HepG2 (cell line): Measurements from ENCODE around the gene MRPL58. TPM values are rescaled to one million over a fixed set of nuclear protein-coding genes. Genes with fewer than 3 reads are reported as not detected.

Source experiments
- CHCHD3 ChIP-seq: sonication (generic); formaldehyde crosslinking; IDR thresholded peaks from 2 replicates; pipeline ENCODE4 v1.8.0; 2022; ENCODE audit warnings: mild to moderate bottlenecking, missing genetic modification reagents, moderate library complexity
- CHD4 ChIP-seq: fragments of 200-600 bp; sonication (generic); IDR thresholded peaks from 2 replicates; pipeline ENCODE4 v1.7.0; 2017; ENCODE audit warnings: mild to moderate bottlenecking, low read length, borderline replicate concordance
- HES4 ChIP-seq: sonication (generic); formaldehyde crosslinking; IDR thresholded peaks from 2 replicates; pipeline ENCODE4 v1.9.0; 2021; ENCODE audit warnings: mild to moderate bottlenecking, missing genetic modification reagents, borderline replicate concordance
- HIVEP1 ChIP-seq: sonication (generic); formaldehyde crosslinking; IDR thresholded peaks from 2 replicates; pipeline ENCODE4 v1.4.0; 2020; ENCODE audit warnings: mild to moderate bottlenecking, missing genetic modification reagents
- HMG20A ChIP-seq: IDR thresholded peaks from 2 replicates; pipeline ENCODE4 v1.6.1; 2016; ENCODE audit warnings: borderline replicate concordance
- IRF2 ChIP-seq: IDR thresholded peaks from 2 replicates; pipeline ENCODE4 v1.6.1; 2018; ENCODE audit warnings: missing genetic modification reagents, missing compliant biosample characterization
- KMT2A ChIP-seq: sonication (generic); formaldehyde crosslinking; IDR thresholded peaks from 2 replicates; pipeline ENCODE4 v1.4.0; 2020; ENCODE audit warnings: missing genetic modification reagents
- NFYC ChIP-seq: IDR thresholded peaks from 2 replicates; pipeline ENCODE4 v1.6.1; 2016; ENCODE audit warnings: missing genetic modification reagents, missing compliant biosample characterization
- PHF8 ChIP-seq: sonication (generic); formaldehyde crosslinking; IDR thresholded peaks from 2 replicates; pipeline ENCODE4 v1.5.0; 2020; ENCODE audit warnings: missing genetic modification reagents
- RBM22 ChIP-seq: fragments of 200-400 bp; formaldehyde crosslinking; optimal IDR thresholded peaks from 2 replicates; pipeline ENCODE3; 2017; ENCODE audit warnings: mild to moderate bottlenecking, low read length, moderate library complexity
- REXO4 ChIP-seq: sonication (generic); formaldehyde crosslinking; IDR thresholded peaks from 2 replicates; pipeline ENCODE4 v1.8.0; 2022; ENCODE audit warnings: missing genetic modification reagents, mild to moderate bottlenecking, borderline replicate concordance
- SOX6 ChIP-seq, 2 experiments: fragments of 450-650 bp in 1 of 2; sonication (generic) in 1 of 2; formaldehyde crosslinking in 1 of 2; IDR thresholded peaks; 2 replicates each; pipeline versions ENCODE4 v1.4.0 to v1.6.1; 2017 to 2020; ENCODE audit warnings: antibody characterized with exemption in 1 of 2, mild to moderate bottlenecking in 1 of 2, missing genetic modification reagents in 1 of 2
- ZFP37 ChIP-seq: sonication (generic); formaldehyde crosslinking; IDR thresholded peaks from 2 replicates; pipeline ENCODE4 v1.4.0; 2020; ENCODE audit warnings: missing genetic modification reagents, borderline replicate concordance
- ZNF3 ChIP-seq: IDR thresholded peaks from 2 replicates; pipeline ENCODE4 v1.7.0; 2017; ENCODE audit warnings: inconsistent platforms
- ZZZ3 ChIP-seq: sonication (generic); formaldehyde crosslinking; IDR thresholded peaks from 2 replicates; pipeline ENCODE4 v1.4.0; 2020; ENCODE audit warnings: missing genetic modification reagents, mild to moderate bottlenecking, borderline replicate concordance
- polyA plus RNA-seq, 8 experiments: library from polyadenylated mRNA; depleted of rRNA in 3 of 8; stranded (reverse) in 7 of 8; unstranded in 1 of 8; fragments of >200 nt; fragmentation: Illumina TruSeq in 4 of 8; extraction: Trizol in 4 of 8; gene quantifications; 2 replicates each; pipeline versions ENCODE4 v1.2.1 to v1.2.3, GENCODE V29; 2011 to 2016; ENCODE audit warnings: low read depth in 4 of 8, missing spikeins in 1 of 8, mixed read lengths in 1 of 8; ENCODE audit not compliant: insufficient read depth in 1 of 8
- total RNA-seq, 5 experiments: library from RNA; depleted of rRNA; stranded (reverse); fragments of >200 nt; fragmentation: Illumina TruSeq; extraction: Trizol; gene quantifications; 2 replicates each; pipeline ENCODE4 v1.2.3, GENCODE V29; 2016; ENCODE audit warnings: low read depth in 1 of 5
- TF ChIP-seq, protein P1 (sequence below): sonication (generic); formaldehyde crosslinking; IDR thresholded peaks from 2 replicates; pipeline ENCODE4 v1.9.0; 2022; ENCODE audit warnings: low read depth, missing genetic modification reagents
- TF ChIP-seq, protein P2 (sequence below): sonication (generic); formaldehyde crosslinking; IDR thresholded peaks from 2 replicates; pipeline ENCODE4 v1.8.0; 2022; ENCODE audit warnings: mild to moderate bottlenecking, missing genetic modification reagents, borderline replicate concordance
- TF ChIP-seq, protein P3 (sequence below): sonication (generic); formaldehyde crosslinking; IDR thresholded peaks from 2 replicates; pipeline ENCODE4 v1.4.0; 2020; ENCODE audit warnings: missing genetic modification reagents, borderline replicate concordance
- TF ChIP-seq, protein P4 (sequence below): sonication (generic); formaldehyde crosslinking; IDR thresholded peaks from 2 replicates; pipeline ENCODE4 v1.4.0; 2020; ENCODE audit warnings: missing genetic modification reagents
- TF ChIP-seq, protein P5 (sequence below): sonication (generic); formaldehyde crosslinking; IDR thresholded peaks from 2 replicates; pipeline ENCODE4 v1.5.1; 2020; ENCODE audit warnings: missing genetic modification reagents, mild to moderate bottlenecking, borderline replicate concordance

Gene MRPL58
- total and polyA plus RNA-seq, 2 of the 13 experiments (the other 11 are each of a cell fraction or from before 2014, with no cell fraction given), result 44.9 to 68.9 TPM

DNA sequence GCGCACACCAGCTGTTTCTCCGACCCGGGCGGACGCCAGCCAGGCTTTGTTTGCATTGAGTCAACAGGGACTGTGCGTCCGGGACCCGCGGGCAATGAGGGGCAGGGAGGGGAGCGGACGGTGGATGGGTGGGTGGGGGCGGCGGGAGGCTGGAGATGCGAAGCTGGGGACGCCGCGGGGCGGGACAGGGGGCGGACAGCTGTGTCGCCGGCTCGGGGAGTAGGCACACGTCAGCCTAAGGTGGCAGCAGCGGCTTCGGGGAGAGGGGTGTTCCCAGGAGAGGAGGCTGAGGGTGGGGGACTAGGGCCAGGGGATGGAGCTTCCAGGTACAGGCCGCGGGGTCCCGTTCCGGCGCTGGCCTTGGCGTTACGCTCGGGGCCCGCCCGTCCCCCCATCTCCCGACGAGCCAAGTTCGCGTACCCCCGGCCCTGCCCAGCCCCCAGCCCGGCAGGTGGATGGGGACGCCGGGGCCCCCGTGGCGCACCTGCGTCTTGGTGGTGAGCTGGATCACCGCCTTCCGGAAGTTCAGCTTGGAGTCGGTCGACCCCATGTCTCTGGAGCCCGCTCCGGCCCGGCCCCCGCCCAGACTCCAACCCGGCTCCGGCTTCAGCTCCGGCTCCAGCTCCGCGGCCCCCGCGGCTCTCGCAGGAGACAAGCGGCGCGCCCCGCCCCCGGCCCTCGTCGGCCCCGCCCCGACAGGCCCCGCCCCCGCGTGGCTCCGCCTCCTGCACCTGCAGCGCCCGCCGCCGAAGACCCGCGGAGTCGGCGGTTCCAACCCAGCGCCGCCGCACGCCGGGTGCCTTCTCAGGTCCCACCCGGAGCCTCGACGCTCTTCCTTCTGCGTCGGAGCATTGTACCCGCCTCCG, 40.1 kb upstream of the MRPL58 start, which contains the start of gene HID1 (continued):
- TF ChIP-seq ZFP37 (CRISPR knock-in tag) (no peak), ZNF3 (no peak), NFYC (CRISPR knock-in tag) (no peak), CHCHD3 (CRISPR knock-in tag) (no peak), ZZZ3 (no peak), KMT2A (peak; percentile 53; the same call in 1 of the 2 replicates), PHF8 (CRISPR knock-in tag) (peak; percentile 70), CHD4 (no peak), REXO4 (CRISPR knock-in tag) (no peak), IRF2 (CRISPR knock-in tag) (0 out of 2 replicates have a peak, but pooled peaks have one; percentile 25), RBM22 (no peak), HIVEP1 (CRISPR knock-in tag) (0 out of 2 replicates have a peak, but pooled peaks have one; percentile 22), SOX6 (IDR thresholded peaks at IDR 0.05) (no peak), SOX6 (CRISPR knock-in tag; IDR thresholded peaks at IDR 0.05) (peak; percentile 32), HMG20A (CRISPR knock-in tag) (peak; percentile 39; the same call in 1 of the 2 replicates), HES4 (CRISPR knock-in tag) (no peak)
- TF ChIP-seq, protein P1, sequence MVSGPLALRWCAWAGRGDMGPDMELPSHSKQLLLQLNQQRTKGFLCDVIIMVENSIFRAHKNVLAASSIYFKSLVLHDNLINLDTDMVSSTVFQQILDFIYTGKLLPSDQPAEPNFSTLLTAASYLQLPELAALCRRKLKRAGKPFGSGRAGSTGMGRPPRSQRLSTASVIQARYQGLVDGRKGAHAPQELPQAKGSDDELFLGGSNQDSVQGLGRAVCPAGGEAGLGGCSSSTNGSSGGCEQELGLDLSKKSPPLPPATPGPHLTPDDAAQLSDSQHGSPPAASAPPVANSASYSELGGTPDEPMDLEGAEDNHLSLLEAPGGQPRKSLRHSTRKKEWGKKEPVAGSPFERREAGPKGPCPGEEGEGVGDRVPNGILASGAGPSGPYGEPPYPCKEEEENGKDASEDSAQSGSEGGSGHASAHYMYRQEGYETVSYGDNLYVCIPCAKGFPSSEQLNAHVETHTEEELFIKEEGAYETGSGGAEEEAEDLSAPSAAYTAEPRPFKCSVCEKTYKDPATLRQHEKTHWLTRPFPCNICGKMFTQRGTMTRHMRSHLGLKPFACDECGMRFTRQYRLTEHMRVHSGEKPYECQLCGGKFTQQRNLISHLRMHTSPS (CRISPR knock-in tag), result no peak; the same call in none of the 2 replicates
- TF ChIP-seq, protein P2, sequence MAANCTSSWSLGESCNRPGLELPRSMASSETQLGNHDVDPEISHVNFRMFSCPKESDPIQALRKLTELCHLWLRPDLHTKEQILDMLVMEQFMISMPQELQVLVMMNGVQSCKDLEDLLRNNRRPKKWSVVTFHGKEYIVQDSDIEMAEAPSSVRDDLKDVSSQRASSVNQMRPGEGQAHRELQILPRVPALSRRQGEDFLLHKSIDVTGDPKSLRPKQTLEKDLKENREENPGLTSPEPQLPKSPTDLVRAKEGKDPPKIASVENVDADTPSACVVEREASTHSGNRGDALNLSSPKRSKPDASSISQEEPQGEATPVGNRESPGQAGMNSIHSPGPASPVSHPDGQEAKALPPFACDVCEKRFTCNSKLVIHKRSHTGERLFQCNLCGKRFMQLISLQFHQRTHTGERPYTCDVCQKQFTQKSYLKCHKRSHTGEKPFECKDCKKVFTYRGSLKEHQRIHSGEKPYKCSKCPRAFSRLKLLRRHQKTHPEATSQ (CRISPR knock-in tag), result no peak
- TF ChIP-seq, protein P3, sequence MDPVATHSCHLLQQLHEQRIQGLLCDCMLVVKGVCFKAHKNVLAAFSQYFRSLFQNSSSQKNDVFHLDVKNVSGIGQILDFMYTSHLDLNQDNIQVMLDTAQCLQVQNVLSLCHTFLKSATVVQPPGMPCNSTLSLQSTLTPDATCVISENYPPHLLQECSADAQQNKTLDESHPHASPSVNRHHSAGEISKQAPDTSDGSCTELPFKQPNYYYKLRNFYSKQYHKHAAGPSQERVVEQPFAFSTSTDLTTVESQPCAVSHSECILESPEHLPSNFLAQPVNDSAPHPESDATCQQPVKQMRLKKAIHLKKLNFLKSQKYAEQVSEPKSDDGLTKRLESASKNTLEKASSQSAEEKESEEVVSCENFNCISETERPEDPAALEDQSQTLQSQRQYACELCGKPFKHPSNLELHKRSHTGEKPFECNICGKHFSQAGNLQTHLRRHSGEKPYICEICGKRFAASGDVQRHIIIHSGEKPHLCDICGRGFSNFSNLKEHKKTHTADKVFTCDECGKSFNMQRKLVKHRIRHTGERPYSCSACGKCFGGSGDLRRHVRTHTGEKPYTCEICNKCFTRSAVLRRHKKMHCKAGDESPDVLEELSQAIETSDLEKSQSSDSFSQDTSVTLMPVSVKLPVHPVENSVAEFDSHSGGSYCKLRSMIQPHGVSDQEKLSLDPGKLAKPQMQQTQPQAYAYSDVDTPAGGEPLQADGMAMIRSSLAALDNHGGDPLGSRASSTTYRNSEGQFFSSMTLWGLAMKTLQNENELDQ (CRISPR knock-in tag), result no peak
- TF ChIP-seq, protein P4, sequence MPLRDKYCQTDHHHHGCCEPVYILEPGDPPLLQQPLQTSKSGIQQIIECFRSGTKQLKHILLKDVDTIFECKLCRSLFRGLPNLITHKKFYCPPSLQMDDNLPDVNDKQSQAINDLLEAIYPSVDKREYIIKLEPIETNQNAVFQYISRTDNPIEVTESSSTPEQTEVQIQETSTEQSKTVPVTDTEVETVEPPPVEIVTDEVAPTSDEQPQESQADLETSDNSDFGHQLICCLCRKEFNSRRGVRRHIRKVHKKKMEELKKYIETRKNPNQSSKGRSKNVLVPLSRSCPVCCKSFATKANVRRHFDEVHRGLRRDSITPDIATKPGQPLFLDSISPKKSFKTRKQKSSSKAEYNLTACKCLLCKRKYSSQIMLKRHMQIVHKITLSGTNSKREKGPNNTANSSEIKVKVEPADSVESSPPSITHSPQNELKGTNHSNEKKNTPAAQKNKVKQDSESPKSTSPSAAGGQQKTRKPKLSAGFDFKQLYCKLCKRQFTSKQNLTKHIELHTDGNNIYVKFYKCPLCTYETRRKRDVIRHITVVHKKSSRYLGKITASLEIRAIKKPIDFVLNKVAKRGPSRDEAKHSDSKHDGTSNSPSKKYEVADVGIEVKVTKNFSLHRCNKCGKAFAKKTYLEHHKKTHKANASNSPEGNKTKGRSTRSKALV (CRISPR knock-in tag), result peak; percentile 88; the same call in 1 of the 2 replicates
- TF ChIP-seq, protein P5, sequence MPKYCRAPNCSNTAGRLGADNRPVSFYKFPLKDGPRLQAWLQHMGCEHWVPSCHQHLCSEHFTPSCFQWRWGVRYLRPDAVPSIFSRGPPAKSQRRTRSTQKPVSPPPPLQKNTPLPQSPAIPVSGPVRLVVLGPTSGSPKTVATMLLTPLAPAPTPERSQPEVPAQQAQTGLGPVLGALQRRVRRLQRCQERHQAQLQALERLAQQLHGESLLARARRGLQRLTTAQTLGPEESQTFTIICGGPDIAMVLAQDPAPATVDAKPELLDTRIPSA, result 0 out of 2 replicates have a peak, but pooled peaks have one; percentile 6
